Mucosa of descending colon (tissue), 3 donors: ENCODE data around the gene CHAMP1. TPM values are rescaled to one million over a fixed set of nuclear protein-coding genes. Genes with fewer than 3 reads are reported as not detected.

Experiments used
- ATAC-seq: fragments of 200-7000 bp; cut with Tn5 transposase; one replicate; pipeline ENCODE4 v1.9.1; 2020; ENCODE audit warnings: mild to moderate bottlenecking, moderate library complexity
- DNase-seq, 3 donors: peaks; one replicate each; pipeline ENCODE4 v3.0.0-alpha.2; 2020
- H3K36me3 ChIP-seq: fragments of 200-600 bp; one replicate; pipeline ENCODE4 v1.8.0; 2021; ENCODE audit warnings: low read depth, mild to moderate bottlenecking
- H3K4me1 ChIP-seq: fragments of 200-600 bp; one replicate; pipeline ENCODE4 v1.8.0; 2021; ENCODE audit warnings: low read depth, mild to moderate bottlenecking
- H3K4me3 ChIP-seq: fragments of 200-600 bp; one replicate; pipeline ENCODE4 v1.8.0; 2021; ENCODE audit warnings: mild to moderate bottlenecking
- H3K9me3 ChIP-seq: fragments of 200-600 bp; one replicate; pipeline ENCODE4 v1.8.0; 2021; ENCODE audit warnings: mild to moderate bottlenecking
- CTCF ChIP-seq: fragments of 200-600 bp; IDR thresholded peaks from one replicate; pipeline ENCODE4 v1.8.0; 2022; ENCODE audit warnings: antibody characterized with exemption, mild to moderate bottlenecking
- intact Hi-C, 2 donors: fragments of 100-400 bp; cut with DNase I in 1 of 2; cut with micrococcal nuclease in 1 of 2; formaldehyde crosslinking; loops; one replicate each; pipeline versions ENCODE4 v1.11.0 to v1.11.1; 2022; cut with DNase I, micrococcal nuclease
- total RNA-seq, 3 donors: library from RNA; stranded (reverse); fragmentation: NEBNext Ultra II Directional in 2 of 3; extraction: Animal tissue kit (Norgen Biotek cat#: 25700) in 2 of 3; gene quantifications; one replicate each; pipeline versions ENCODE4 v1.2.1 to v1.2.4, GENCODE V29; 2021 to 2023
- donor health status: DM: no; HTN: no; CAD: no; lungs with moderate emphysema.
- donor health status: DM: no; HTN: no; CAD: no.
- donor health status: DM: no; HTN: yes; CAD: no.

The CHAMP1 gene
- total RNA-seq, 3 donors from 2014 or later: 16.1 to 17.8 (median 16.7) TPM

DNA sequence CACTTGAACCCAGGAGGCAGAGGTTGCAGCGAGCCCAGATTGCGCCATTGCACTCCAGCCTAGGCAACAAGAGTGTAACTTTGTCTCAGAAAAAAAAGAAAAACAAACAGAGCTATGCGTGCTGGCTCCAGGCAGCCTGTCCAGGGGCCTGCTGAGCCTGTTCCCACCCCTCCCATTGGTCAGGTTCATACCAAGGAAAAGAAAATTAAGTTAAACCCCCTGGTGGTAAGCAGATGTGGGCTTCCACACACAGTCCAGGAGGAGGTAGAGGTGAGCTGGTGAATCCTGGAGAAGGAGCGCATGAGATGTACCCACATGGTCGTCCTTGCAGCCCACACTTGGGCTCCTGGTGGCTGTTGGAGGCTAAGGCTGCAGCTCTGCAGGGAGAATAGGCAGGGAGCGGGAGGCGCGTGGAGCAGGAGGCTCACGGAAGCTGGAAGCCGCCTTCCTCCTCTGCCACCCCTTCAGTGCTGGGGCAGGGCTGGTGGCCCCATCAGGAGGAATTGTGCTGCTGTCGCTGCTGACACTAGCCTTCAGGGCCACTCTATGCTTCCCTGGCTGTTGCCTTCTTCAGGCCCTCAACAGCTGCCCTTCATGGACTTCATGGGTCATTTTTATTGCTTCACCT lies 10.5 kb upstream of the CHAMP1 start:
- TF ChIP-seq CTCF: no peak
- no peak overlapping the region for H3K4me3 ChIP-seq
- no peaks in the 10 kb centered on the region for H3K9me3 ChIP-seq
- H3K4me1 ChIP-seq: no peaks in the 10 kb centered on the region
- no peak for DNase-seq
- intact Hi-C loops: no loop called here
- ATAC-seq: no peak
- no peaks in the 10 kb centered on the region for H3K36me3 ChIP-seq

DNA sequence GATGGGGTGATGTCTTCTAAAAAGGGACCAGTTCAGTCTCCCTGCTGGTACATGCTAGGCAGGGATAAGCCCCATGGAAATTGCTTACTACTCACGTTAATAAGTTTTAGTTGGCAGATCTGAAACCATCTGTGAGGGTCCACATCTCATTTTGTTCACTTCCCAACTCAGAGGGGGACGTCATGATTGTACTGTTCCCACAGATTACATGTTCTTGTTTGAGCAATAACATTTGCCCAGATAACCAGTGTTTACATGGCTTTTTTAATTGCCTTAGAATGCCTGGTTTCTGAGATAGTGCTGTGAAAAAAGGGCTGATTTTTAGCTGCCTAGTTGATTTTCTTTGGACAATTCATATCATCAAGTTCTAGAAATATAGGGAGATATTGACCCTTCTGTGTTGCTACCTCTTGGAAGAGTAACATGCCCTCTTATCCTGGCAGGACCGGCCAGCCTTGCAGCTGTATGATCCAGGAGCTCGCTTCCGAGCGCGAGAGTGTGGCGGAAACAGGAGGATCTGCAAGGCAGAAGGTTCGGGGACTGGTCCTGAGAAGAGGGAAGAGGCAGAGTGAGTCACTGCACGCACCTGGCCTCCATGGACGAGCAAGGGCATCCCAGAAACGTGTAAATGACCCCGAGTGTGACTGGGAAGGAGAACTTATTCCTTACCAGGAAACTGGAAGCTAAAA lies 9.8 kb upstream of the CHAMP1 start:
- Histone ChIP-seq H3K4me1 (no peaks in the 10 kb centered on the region), H3K36me3 (no peaks in the 10 kb centered on the region), H3K9me3 (no peaks in the 10 kb centered on the region), H3K4me3 (no peak overlapping the region)
- no peak for DNase-seq
- TF ChIP-seq CTCF: no peak
- ATAC-seq: no peak
- intact Hi-C loops: no loop called here

DNA sequence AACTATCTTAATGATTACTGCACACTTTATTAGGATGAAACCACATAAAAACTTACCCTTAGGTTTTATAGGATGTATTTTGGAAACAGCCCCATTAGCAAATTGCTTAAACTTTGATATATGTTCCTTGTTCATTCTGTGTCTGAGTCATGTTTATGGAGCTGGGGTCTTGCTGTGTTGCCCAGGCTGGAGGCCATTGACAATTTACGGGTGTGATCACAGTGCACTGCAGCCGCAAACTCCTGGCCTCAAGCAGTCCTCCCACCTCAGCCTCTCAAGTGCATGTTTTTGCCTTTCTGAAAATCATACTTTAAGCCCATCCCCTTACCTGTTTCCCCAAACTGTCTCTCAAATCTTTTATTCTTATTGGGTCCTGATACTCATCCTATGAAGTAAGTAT lies 5.2 kb upstream of the CHAMP1 start:
- no peak for TF ChIP-seq CTCF
- H3K4me1 ChIP-seq: peaks cover 6% of the 10 kb centered on the region
- ATAC-seq: no peak

DNA sequence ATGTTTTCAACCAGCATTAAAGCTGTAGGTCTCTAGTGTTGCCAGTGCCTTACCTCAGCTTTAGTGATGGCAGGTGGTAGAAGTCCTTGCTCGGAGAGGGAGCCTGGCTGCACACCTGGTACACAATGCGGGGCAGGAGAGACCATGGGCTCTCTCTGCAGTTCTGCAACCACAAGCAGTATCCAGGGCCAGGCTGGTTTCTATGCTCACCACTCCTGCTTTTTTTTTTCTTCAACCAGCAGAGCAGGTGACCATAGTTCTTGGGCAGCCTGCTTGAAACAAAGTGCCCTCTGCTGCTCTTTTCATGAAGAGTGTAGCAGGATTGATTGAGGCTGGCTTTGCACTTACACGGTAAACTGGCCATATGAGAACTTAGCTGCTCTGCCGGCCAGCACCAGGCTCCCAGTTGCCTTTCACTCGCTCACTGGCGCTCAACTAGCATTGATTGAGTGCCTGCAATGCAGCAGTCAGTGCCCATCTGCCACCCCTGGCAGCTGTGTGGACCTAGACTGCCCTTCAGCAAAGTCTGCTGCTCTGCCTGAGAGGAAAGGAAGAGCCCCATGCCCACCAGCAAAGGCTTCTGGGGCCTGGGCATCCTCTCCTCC lies 4.4 kb upstream of the CHAMP1 start:
- Histone ChIP-seq H3K4me1 (peaks cover 6% of the 10 kb centered on the region), H3K4me3 (no peak overlapping the region), H3K9me3 (no peaks in the 10 kb centered on the region), H3K36me3 (no peaks in the 10 kb centered on the region)
- TF ChIP-seq CTCF: no peak
- intact Hi-C loops: no loop called here
- no peak for ATAC-seq
- no peak for DNase-seq

More for the DNA sequence above, 5.2 kb upstream of the CHAMP1 start:
- Histone ChIP-seq H3K36me3 (no peaks in the 10 kb centered on the region), H3K9me3 (no peaks in the 10 kb centered on the region), H3K4me3 (no peak overlapping the region)
- intact Hi-C loops: no loop called here
- no peak for DNase-seq

GRCh38 chr13:114310956-114311355 lies 3.3 kb upstream of the CHAMP1 start:
- ATAC-seq (no peak), DNase-seq (no peak)
- intact Hi-C loops: no loop called here
- Histone ChIP-seq H3K9me3 (no peaks in the 10 kb centered on the region), H3K36me3 (no peaks in the 10 kb centered on the region), H3K4me1 (peaks cover 11% of the 10 kb centered on the region), H3K4me3 (no peak overlapping the region)
- TF ChIP-seq CTCF: no peak
